ENCODE results near the gene NOVA1. TPM values are rescaled to one million over a fixed set of nuclear protein-coding genes. Genes with fewer than 3 reads are reported as not detected.

NOVA1 gene
- total and polyA plus RNA-seq, 4 donors, result 0.24 to 0.79 (median 0.58) TPM

DNA sequence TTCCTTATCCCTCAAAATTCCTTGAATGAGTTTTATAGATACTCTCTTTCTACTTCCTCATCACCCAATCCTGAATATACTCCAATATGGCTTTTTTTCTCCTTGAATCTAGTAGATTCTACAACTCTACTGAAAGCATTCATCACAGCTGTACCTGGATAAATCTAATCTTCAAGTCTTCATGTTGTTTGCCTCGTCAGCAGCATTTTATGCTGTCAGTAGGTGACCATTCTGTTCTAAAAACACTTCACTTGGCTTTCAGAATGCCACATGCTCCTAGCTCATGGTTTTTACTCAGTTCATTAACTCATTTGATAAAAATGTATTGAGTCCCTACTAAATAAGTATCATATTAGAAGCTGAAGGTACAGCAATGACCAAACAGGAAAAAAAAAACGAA lies 113.3 kb downstream of the NOVA1 start:
- TF ChIP-seq, protein P1, sequence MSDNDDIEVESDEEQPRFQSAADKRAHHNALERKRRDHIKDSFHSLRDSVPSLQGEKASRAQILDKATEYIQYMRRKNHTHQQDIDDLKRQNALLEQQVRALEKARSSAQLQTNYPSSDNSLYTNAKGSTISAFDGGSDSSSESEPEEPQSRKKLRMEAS (IDR thresholded peaks at IDR 0.05), result no peak
- TF ChIP-seq EGR1 (IDR thresholded peaks at IDR 0.05; ENCODE audit: low read depth in 2 of 2) (no peak), FOXA1 (IDR thresholded peaks at IDR 0.05) (no peak), SP1 (IDR thresholded peaks at IDR 0.05) (no peak), GABPA (IDR thresholded peaks at IDR 0.05 in 1 of 2, conservative IDR thresholded peaks at IDR 0.05 in 1 of 2) (no peak), HNF4A (conservative IDR thresholded peaks at IDR 0.05) (no peak), JUND (IDR thresholded peaks at IDR 0.05) (no peak), NR2F2 (IDR thresholded peaks at IDR 0.05) (no peak), RXRA (IDR thresholded peaks at IDR 0.05) (no peak)
- TF ChIP-seq, protein P2, sequence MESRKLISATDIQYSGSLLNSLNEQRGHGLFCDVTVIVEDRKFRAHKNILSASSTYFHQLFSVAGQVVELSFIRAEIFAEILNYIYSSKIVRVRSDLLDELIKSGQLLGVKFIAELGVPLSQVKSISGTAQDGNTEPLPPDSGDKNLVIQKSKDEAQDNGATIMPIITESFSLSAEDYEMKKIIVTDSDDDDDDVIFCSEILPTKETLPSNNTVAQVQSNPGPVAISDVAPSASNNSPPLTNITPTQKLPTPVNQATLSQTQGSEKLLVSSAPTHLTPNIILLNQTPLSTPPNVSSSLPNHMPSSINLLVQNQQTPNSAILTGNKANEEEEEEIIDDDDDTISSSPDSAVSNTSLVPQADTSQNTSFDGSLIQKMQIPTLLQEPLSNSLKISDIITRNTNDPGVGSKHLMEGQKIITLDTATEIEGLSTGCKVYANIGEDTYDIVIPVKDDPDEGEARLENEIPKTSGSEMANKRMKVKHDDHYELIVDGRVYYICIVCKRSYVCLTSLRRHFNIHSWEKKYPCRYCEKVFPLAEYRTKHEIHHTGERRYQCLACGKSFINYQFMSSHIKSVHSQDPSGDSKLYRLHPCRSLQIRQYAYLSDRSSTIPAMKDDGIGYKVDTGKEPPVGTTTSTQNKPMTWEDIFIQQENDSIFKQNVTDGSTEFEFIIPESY (IDR thresholded peaks at IDR 0.05), result no peak
- TF ChIP-seq, protein P3, sequence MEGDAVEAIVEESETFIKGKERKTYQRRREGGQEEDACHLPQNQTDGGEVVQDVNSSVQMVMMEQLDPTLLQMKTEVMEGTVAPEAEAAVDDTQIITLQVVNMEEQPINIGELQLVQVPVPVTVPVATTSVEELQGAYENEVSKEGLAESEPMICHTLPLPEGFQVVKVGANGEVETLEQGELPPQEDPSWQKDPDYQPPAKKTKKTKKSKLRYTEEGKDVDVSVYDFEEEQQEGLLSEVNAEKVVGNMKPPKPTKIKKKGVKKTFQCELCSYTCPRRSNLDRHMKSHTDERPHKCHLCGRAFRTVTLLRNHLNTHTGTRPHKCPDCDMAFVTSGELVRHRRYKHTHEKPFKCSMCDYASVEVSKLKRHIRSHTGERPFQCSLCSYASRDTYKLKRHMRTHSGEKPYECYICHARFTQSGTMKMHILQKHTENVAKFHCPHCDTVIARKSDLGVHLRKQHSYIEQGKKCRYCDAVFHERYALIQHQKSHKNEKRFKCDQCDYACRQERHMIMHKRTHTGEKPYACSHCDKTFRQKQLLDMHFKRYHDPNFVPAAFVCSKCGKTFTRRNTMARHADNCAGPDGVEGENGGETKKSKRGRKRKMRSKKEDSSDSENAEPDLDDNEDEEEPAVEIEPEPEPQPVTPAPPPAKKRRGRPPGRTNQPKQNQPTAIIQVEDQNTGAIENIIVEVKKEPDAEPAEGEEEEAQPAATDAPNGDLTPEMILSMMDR (IDR thresholded peaks at IDR 0.05; ENCODE audit: low read depth, low read length, missing input control), result no peak
- TF ChIP-seq, protein P4, sequence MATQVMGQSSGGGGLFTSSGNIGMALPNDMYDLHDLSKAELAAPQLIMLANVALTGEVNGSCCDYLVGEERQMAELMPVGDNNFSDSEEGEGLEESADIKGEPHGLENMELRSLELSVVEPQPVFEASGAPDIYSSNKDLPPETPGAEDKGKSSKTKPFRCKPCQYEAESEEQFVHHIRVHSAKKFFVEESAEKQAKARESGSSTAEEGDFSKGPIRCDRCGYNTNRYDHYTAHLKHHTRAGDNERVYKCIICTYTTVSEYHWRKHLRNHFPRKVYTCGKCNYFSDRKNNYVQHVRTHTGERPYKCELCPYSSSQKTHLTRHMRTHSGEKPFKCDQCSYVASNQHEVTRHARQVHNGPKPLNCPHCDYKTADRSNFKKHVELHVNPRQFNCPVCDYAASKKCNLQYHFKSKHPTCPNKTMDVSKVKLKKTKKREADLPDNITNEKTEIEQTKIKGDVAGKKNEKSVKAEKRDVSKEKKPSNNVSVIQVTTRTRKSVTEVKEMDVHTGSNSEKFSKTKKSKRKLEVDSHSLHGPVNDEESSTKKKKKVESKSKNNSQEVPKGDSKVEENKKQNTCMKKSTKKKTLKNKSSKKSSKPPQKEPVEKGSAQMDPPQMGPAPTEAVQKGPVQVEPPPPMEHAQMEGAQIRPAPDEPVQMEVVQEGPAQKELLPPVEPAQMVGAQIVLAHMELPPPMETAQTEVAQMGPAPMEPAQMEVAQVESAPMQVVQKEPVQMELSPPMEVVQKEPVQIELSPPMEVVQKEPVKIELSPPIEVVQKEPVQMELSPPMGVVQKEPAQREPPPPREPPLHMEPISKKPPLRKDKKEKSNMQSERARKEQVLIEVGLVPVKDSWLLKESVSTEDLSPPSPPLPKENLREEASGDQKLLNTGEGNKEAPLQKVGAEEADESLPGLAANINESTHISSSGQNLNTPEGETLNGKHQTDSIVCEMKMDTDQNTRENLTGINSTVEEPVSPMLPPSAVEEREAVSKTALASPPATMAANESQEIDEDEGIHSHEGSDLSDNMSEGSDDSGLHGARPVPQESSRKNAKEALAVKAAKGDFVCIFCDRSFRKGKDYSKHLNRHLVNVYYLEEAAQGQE (IDR thresholded peaks at IDR 0.05), result no peak
- TF ChIP-seq, protein P5, sequence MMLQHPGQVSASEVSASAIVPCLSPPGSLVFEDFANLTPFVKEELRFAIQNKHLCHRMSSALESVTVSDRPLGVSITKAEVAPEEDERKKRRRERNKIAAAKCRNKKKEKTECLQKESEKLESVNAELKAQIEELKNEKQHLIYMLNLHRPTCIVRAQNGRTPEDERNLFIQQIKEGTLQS (IDR thresholded peaks at IDR 0.05), result no peak
- no peak for DNase-seq (ENCODE audit: low spot score)
- Histone ChIP-seq H3K27ac (ENCODE audit: low read depth in 1 of 2, low read length in 2 of 2) (no peak overlapping the region), H3K36me3 (ENCODE audit: control insufficient read depth in 4 of 4, insufficient read depth in 3 of 4, low read depth in 1 of 4, low read length in 3 of 4) (no peaks in the 10 kb centered on the region), H3K9ac (ENCODE audit: low read depth in 1 of 2, low read length in 2 of 2) (no peak overlapping the region), H3K27me3 (ENCODE audit: control insufficient read depth in 4 of 4, insufficient read depth in 4 of 4, low read length in 3 of 4) (no peaks in the 10 kb centered on the region), H3K4me3 (ENCODE audit: low read depth in 1 of 3, low read length in 3 of 3) (no peak overlapping the region), H3K9me3 (ENCODE audit: control insufficient read depth in 4 of 4, low read length in 3 of 4) (no peaks in the 10 kb centered on the region), H3K4me1 (ENCODE audit: control insufficient read depth in 4 of 4, insufficient read depth in 4 of 4, low read length in 3 of 4) (no peaks in the 10 kb centered on the region)
- WGBS, result 86% methylated on average over 2 of the region's 2 CpGs

DNA sequence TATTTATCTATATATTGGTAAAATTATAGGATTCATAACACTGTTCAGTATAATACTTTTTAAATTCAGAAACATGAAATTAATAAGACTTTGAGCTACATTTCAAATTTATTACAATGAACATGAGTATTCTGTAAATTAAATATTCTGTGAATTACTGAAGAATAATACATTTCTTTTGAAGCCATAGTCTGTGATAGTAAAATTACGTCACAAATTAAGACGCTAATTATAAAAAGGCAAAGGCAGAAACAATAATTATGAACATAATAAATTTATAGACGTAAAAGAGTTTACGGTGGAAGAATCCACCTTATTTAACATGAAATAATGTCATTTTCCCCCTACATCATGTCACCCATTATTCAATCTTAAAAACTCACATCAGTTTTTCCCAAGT lies 118.9 kb downstream of the NOVA1 start:
- Histone ChIP-seq H3K9ac (ENCODE audit: low read depth in 1 of 2, low read length in 2 of 2) (no peak overlapping the region), H3K4me1 (ENCODE audit: control insufficient read depth in 4 of 4, insufficient read depth in 4 of 4, low read length in 3 of 4) (no peaks in the 10 kb centered on the region), H3K4me3 (ENCODE audit: low read depth in 1 of 3, low read length in 3 of 3) (no peak overlapping the region), H3K36me3 (ENCODE audit: control insufficient read depth in 4 of 4, insufficient read depth in 3 of 4, low read depth in 1 of 4, low read length in 3 of 4) (no peaks in the 10 kb centered on the region), H3K9me3 (ENCODE audit: control insufficient read depth in 4 of 4, low read length in 3 of 4) (no peaks in the 10 kb centered on the region), H3K27me3 (ENCODE audit: control insufficient read depth in 4 of 4, insufficient read depth in 4 of 4, low read length in 3 of 4) (no peaks in the 10 kb centered on the region), H3K27ac (ENCODE audit: low read depth in 1 of 2, low read length in 2 of 2) (no peak overlapping the region)
- 92% methylated on average over 4 of the region's 4 CpGs for WGBS
- DNase-seq (ENCODE audit: low spot score), result no peak
- TF ChIP-seq RAD21 (IDR thresholded peaks at IDR 0.05), result no peak
- TF ChIP-seq HNF4G (IDR thresholded peaks at IDR 0.05), result no peak
- no peak for TF ChIP-seq HNF4A (conservative IDR thresholded peaks at IDR 0.05)
- TF ChIP-seq, protein P4 (IDR thresholded peaks at IDR 0.05), result no peak
- TF ChIP-seq EGR1 (IDR thresholded peaks at IDR 0.05; ENCODE audit: low read depth in 2 of 2), result no peak
- TF ChIP-seq YY1 (IDR thresholded peaks at IDR 0.05), result no peak
- TF ChIP-seq FOXA2 (IDR thresholded peaks at IDR 0.05), result no peak
- TF ChIP-seq RXRA (IDR thresholded peaks at IDR 0.05), result no peak
- TF ChIP-seq, protein P5 (IDR thresholded peaks at IDR 0.05), result no peak
- TF ChIP-seq TAF1 (conservative IDR thresholded peaks at IDR 0.05), result no peak
- TF ChIP-seq, protein P1 (IDR thresholded peaks at IDR 0.05), result no peak
- no peak for TF ChIP-seq SP1 (IDR thresholded peaks at IDR 0.05)
- no peak for TF ChIP-seq JUND (IDR thresholded peaks at IDR 0.05)
- TF ChIP-seq NR2F2 (IDR thresholded peaks at IDR 0.05), result no peak
- no peak for TF ChIP-seq FOXA1 (IDR thresholded peaks at IDR 0.05)

Data from liver (tissue), 9 donors.